ENCODE measurements around the gene OR2M3.
"Not testable (repeated sequence)": the region's sequence is repeated elsewhere in the genome, so short reads cannot be mapped to it uniquely, and the experiment has no call there.

GRCh38 chr1:248259309-248259708 is 62.2 kb downstream of the OR2M3 start:
- TF ChIP-seq CTCF, POLR2A (IDR thresholded peaks at IDR 0.05): not testable (repeated sequence)

Measured in uterus (tissue), 2 donors.